ENCODE measurements around the gene TMEM9.

The TMEM9 gene

DNA sequence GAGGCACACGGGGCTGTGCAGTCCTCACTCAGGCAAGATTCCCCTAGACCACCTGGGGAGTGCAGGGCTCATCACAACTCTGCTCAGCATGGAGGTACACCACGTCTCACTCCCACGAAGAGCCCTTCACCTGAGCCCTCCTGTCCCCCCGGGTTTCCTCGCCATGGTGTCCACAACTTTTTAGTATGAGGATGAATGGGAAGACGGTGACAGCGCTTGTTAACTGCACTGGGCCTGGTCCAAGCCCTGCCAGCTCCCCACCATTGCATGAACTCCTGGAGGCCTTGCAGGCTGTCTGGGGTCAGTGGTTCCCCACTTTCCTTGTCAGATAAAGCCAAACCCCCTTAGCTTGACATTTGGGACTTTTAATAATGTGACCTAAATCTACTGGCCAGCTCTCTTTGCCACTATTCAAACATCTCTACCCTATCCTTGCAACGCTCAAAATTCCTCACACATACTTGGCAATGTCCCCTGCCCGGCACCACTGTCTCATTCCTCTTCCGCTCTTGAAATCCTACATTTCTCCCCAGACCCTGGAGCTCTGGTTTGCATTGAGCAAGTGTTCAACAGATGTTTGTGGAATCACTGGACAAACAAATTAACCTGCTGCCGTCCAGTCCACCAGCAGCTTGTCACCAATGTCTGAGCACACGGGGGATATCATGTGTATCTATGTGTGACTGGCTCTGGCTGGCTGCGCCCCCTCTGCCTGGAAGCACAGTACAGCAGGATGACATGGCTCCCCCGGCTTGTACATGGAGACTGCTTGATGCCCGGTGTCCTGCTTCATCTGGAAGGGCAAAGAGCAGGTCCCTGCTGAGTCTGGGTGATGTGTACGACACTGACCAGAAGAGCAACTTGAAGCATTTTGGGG lies 11.2 kb downstream of the TMEM9 start:
- H3K27me3 ChIP-seq (ENCODE audit: control insufficient read depth, insufficient read depth, low read length): no peaks in the 10 kb centered on the region
- H3K9me3 ChIP-seq (ENCODE audit: control insufficient read depth, insufficient read depth, low read length): no peaks in the 10 kb centered on the region
- H3K36me3 ChIP-seq (ENCODE audit: control insufficient read depth, insufficient read depth, low read length): peaks cover 88% of the 10 kb centered on the region
- no peak overlapping the region for H3K9ac ChIP-seq (ENCODE audit: low read depth, low read length)
- H3K4me1 ChIP-seq (ENCODE audit: control insufficient read depth, insufficient read depth, low read length): no peaks in the 10 kb centered on the region
- no peak overlapping the region for H3K4me3 ChIP-seq (ENCODE audit: low read depth, low read length)

DNA sequence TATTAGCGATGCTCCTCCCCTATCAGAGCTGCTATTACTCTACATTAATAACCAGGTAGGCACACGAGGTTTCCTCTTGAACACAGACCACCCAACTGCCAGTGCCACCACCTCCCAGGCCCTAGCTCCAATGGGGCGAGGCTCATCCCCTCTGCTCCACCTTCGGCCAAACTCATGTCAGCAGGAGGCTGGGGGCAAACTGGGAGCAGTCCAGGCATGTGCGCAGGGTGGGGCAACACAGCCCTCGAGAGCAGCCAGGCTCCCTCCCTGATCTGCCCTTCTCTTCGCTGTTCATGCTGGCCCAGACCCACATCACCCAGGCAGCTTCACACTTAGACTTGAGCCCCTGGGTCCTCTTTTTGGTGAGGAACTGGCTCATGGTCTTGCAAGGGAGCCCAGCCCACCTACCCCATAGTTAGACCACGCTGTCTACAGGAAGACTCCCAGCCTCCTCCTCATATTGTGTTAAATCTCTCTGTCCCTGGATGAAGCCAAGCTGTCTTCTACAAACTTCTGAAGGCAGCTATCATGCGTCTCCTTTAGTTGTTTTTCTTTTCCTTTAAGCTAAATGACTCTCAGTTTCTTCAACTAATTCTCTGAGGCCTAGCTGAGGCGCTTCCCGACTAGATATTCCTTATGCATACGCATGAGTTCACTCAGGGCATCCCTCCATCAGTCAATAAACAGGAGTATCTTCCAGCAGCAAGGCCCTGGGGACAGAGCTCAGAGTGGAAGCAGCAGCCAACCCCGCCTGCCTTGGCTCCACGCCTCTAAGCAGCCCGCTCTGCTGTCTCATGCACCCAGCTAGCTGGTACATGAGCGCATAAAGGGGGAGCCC lies 12.0 kb downstream of the TMEM9 start:
- Histone ChIP-seq H3K9me3 (ENCODE audit: control insufficient read depth, insufficient read depth, low read length) (no peaks in the 10 kb centered on the region), H3K4me3 (ENCODE audit: low read depth, low read length) (no peak overlapping the region), H3K27me3 (ENCODE audit: control insufficient read depth, insufficient read depth, low read length) (no peaks in the 10 kb centered on the region), H3K36me3 (ENCODE audit: control insufficient read depth, insufficient read depth, low read length) (peaks cover 93% of the 10 kb centered on the region), H3K9ac (ENCODE audit: low read depth, low read length) (no peak overlapping the region), H3K4me1 (ENCODE audit: control insufficient read depth, insufficient read depth, low read length) (no peaks in the 10 kb centered on the region)

DNA sequence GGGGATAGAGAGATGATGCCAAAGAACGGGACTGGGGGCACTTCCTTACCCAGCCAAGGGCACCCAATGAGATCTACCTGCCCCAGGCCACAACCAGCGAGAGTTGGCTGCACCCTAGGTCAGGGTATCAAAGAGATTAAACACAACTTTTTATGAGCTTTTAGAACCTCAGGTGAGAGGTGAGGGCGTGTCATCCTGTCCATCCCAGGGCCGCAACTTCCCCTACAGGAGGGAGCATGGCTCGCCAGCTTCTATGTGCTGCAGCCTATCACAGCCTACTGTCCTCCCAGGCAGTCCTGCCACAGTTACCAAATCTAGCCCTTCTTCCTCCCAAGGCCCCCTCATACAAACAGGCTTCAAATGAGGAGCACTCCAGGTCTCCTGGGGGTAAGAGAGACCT lies 12.9 kb downstream of the TMEM9 start:
- peaks cover 95% of the 10 kb centered on the region for H3K36me3 ChIP-seq (ENCODE audit: control insufficient read depth, insufficient read depth, low read length)

GRCh38 chr1:201140941-201141260 lies 13.4 kb downstream of the TMEM9 start:
- Histone ChIP-seq H3K4me1 (ENCODE audit: control insufficient read depth, insufficient read depth, low read length) (no peaks in the 10 kb centered on the region), H3K9ac (ENCODE audit: low read depth, low read length) (no peak overlapping the region), H3K27me3 (ENCODE audit: control insufficient read depth, insufficient read depth, low read length) (no peaks in the 10 kb centered on the region), H3K9me3 (ENCODE audit: control insufficient read depth, insufficient read depth, low read length) (no peaks in the 10 kb centered on the region), H3K4me3 (ENCODE audit: low read depth, low read length) (no peak overlapping the region), H3K36me3 (ENCODE audit: control insufficient read depth, insufficient read depth, low read length) (peaks cover 95% of the 10 kb centered on the region)

More for the DNA sequence above, 12.9 kb downstream of the TMEM9 start:
- Histone ChIP-seq H3K9me3 (ENCODE audit: control insufficient read depth, insufficient read depth, low read length) (no peaks in the 10 kb centered on the region), H3K27me3 (ENCODE audit: control insufficient read depth, insufficient read depth, low read length) (no peaks in the 10 kb centered on the region), H3K9ac (ENCODE audit: low read depth, low read length) (no peak overlapping the region), H3K4me3 (ENCODE audit: low read depth, low read length) (no peak overlapping the region), H3K4me1 (ENCODE audit: control insufficient read depth, insufficient read depth, low read length) (no peaks in the 10 kb centered on the region)

- H3K4me1 ChIP-seq (ENCODE audit: control insufficient read depth, insufficient read depth, low read length): no peaks in the 10 kb centered on the region
- no peak overlapping the region for H3K4me3 ChIP-seq (ENCODE audit: low read depth, low read length)
- H3K9ac ChIP-seq (ENCODE audit: low read depth, low read length): no peak overlapping the region
- peaks cover 95% of the 10 kb centered on the region for H3K36me3 ChIP-seq (ENCODE audit: control insufficient read depth, insufficient read depth, low read length)
- no peaks in the 10 kb centered on the region for H3K27me3 ChIP-seq (ENCODE audit: control insufficient read depth, insufficient read depth, low read length)
- no peaks in the 10 kb centered on the region for H3K9me3 ChIP-seq (ENCODE audit: control insufficient read depth, insufficient read depth, low read length)
Measured at GRCh38 chr1:201140235-201140940, 13.9 kb downstream of the TMEM9 start.

GRCh38 chr1:201139756-201140155 lies 14.5 kb downstream of the TMEM9 start:
- no peak overlapping the region for H3K4me3 ChIP-seq (ENCODE audit: low read depth, low read length)
- no peaks in the 10 kb centered on the region for H3K27me3 ChIP-seq (ENCODE audit: control insufficient read depth, insufficient read depth, low read length)
- H3K9ac ChIP-seq (ENCODE audit: low read depth, low read length): no peak overlapping the region
- no peaks in the 10 kb centered on the region for H3K9me3 ChIP-seq (ENCODE audit: control insufficient read depth, insufficient read depth, low read length)
- H3K36me3 ChIP-seq (ENCODE audit: control insufficient read depth, insufficient read depth, low read length): peaks cover 95% of the 10 kb centered on the region
- H3K4me1 ChIP-seq (ENCODE audit: control insufficient read depth, insufficient read depth, low read length): no peaks in the 10 kb centered on the region

GRCh38 chr1:201139306-201139705 lies 15.0 kb downstream of the TMEM9 start:
- no peak overlapping the region for H3K4me3 ChIP-seq (ENCODE audit: low read depth, low read length)
- H3K36me3 ChIP-seq (ENCODE audit: control insufficient read depth, insufficient read depth, low read length): peaks cover 93% of the 10 kb centered on the region
- no peaks in the 10 kb centered on the region for H3K27me3 ChIP-seq (ENCODE audit: control insufficient read depth, insufficient read depth, low read length)
- no peaks in the 10 kb centered on the region for H3K4me1 ChIP-seq (ENCODE audit: control insufficient read depth, insufficient read depth, low read length)
- no peak overlapping the region for H3K9ac ChIP-seq (ENCODE audit: low read depth, low read length)
- H3K9me3 ChIP-seq (ENCODE audit: control insufficient read depth, insufficient read depth, low read length): no peaks in the 10 kb centered on the region

GRCh38 chr1:201138311-201138840 lies 15.9 kb downstream of the TMEM9 start:
- no peaks in the 10 kb centered on the region for H3K9me3 ChIP-seq (ENCODE audit: control insufficient read depth, insufficient read depth, low read length)
- H3K9ac ChIP-seq (ENCODE audit: low read depth, low read length): no peak overlapping the region
- no peak overlapping the region for H3K4me3 ChIP-seq (ENCODE audit: low read depth, low read length)
- peaks cover 88% of the 10 kb centered on the region for H3K36me3 ChIP-seq (ENCODE audit: control insufficient read depth, insufficient read depth, low read length)
- no peaks in the 10 kb centered on the region for H3K27me3 ChIP-seq (ENCODE audit: control insufficient read depth, insufficient read depth, low read length)
- no peaks in the 10 kb centered on the region for H3K4me1 ChIP-seq (ENCODE audit: control insufficient read depth, insufficient read depth, low read length)

DNA sequence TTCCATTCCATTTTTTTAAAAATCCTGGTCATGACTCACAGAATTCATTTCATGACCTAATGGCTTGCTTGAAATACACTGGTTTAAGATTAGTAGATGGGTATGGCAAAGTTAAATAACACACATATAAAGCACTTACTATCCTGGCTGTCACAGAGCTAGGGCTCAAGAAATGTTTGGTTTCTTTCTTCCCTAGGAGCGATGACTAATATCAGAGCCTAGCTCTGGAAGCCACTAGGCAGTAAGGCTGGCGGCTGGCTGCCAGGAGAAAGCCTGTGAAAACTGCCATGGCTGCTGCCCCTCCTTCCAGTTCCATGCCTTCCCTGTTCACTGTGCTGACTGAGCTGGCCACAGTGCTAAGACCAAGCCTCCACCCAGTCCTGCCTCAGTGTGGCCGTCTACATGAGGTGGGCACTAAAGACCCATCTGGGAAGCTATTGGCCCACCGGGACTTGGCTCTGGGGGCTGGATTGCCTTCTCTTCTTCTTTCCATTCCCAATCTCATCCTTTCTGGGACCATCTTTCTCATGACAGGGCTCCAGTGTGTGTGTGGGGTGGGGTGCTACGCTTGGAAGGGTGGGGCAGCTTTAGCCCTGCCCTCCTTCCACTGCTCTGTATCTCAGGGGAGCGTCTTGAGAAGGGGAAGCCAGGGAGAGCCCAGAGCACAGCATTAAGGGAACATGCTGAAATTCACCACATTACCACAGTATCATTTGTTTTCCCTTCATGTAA lies 16.5 kb downstream of the TMEM9 start:
- no peaks in the 10 kb centered on the region for H3K4me1 ChIP-seq (ENCODE audit: control insufficient read depth, insufficient read depth, low read length)
- no peak overlapping the region for H3K4me3 ChIP-seq (ENCODE audit: low read depth, low read length)
- H3K27me3 ChIP-seq (ENCODE audit: control insufficient read depth, insufficient read depth, low read length): no peaks in the 10 kb centered on the region
- no peak overlapping the region for H3K9ac ChIP-seq (ENCODE audit: low read depth, low read length)
- no peaks in the 10 kb centered on the region for H3K9me3 ChIP-seq (ENCODE audit: control insufficient read depth, insufficient read depth, low read length)
- peaks cover 82% of the 10 kb centered on the region for H3K36me3 ChIP-seq (ENCODE audit: control insufficient read depth, insufficient read depth, low read length)

DNA sequence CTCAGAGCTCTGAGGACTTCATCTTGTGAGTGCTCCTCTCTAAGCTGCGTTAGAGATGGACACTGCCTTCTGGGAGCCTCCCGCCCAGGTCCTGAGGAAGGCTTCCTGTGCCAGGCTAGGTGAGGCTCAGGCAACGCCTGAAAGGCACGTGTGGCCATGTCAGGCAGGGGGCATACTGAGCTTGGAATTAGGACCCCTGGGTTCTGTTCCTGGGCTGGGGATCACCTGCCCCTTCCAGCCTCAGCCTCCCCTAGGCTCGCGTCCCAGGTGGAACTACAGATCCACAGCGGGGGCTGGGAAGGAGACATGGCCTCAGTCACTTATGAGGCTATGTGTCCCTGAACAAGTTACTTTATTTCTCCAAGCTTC lies 17.3 kb downstream of the TMEM9 start:
- Histone ChIP-seq H3K27me3 (ENCODE audit: control insufficient read depth, insufficient read depth, low read length) (no peaks in the 10 kb centered on the region), H3K9me3 (ENCODE audit: control insufficient read depth, insufficient read depth, low read length) (no peaks in the 10 kb centered on the region), H3K9ac (ENCODE audit: low read depth, low read length) (no peak overlapping the region), H3K36me3 (ENCODE audit: control insufficient read depth, insufficient read depth, low read length) (peaks cover 75% of the 10 kb centered on the region), H3K4me1 (ENCODE audit: control insufficient read depth, insufficient read depth, low read length) (no peaks in the 10 kb centered on the region), H3K4me3 (ENCODE audit: low read depth, low read length) (no peak overlapping the region)
